OCI-M2 (cell line): Measurements from ENCODE around the gene OSBPL10.

Experiments
- DNase-seq: peaks from one replicate; lab custom pipeline; 2025; ENCODE audit not compliant: unreplicated experiment; lab: John Stamatoyannopoulos, UW

Gene OSBPL10

GRCh38 chr3:31635545-31635944, 345.5 kb downstream of the OSBPL10 start:
- DNase-seq = no peak

DNA sequence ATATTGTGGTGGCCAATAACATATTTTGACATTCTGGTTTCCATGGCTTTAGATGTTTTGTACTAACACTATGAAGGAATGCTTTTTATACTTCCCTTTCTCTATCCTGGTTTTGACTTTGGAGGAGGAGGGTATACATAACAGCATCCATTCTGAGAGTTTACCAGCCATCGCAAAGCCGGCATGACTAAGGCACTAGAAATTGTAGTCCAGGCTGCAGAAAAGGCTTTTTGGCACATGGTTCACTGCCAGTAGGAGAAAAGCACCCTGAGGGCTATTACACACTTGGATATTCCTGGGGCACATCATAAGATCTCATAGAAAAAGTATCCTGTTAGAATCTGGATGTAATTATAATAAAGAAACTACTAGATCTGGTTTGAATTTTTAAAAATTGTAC, 346.6 kb downstream of the OSBPL10 start:
- DNase-seq = no peak

DNA sequence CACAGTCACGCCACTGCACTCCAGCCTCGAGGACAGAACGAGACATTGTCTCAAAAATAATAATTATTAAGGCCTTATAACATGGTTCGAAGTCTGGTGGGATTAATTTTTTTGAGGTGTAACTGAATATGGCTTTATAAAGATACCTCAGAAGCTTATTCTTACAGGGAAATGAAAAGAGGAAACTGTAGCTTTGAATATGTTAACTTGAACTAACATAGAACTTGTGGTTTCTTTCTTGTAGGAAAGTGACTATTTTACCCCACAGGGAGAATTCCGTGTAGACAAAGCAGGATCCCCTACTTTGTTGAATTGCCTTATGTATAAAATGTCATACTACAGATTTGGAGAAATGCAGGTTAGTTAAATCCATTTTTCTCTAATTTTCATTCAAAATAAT, 352.0 kb downstream of the OSBPL10 start:
- DNase-seq = no peak

- DNase-seq = no peak
Observed at GRCh38 chr3:31625358-31625757, 355.7 kb downstream of the OSBPL10 start.

DNA sequence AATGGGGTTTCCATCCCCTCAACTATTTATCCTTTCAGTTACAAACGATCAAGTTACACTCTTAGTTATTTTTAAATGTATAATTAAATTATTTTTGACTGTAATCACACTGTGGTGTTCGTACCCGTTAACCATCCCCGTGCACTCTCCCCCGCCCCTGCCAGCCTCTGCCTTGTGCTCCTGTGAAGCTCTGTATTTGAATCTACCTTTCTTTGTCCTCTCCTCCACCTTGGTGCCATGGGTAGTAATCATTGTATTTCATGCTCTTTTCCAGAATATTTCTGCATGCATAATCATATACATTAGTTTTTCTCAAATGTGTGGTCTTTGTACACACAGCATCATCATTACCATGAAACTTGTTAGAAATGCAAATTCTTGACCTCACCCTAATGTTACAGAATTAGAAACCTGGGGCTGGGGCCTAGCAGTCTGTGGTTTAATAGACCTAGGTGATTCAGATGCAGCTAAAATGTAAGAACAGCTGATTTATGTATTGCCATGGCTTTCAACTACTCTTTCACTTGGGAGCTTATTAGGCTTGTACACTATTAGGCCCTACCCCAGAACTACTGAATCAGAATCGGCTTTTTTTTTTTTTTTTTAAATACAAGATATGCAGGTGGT, 356.9 kb downstream of the OSBPL10 start:
- no peak for DNase-seq

DNA sequence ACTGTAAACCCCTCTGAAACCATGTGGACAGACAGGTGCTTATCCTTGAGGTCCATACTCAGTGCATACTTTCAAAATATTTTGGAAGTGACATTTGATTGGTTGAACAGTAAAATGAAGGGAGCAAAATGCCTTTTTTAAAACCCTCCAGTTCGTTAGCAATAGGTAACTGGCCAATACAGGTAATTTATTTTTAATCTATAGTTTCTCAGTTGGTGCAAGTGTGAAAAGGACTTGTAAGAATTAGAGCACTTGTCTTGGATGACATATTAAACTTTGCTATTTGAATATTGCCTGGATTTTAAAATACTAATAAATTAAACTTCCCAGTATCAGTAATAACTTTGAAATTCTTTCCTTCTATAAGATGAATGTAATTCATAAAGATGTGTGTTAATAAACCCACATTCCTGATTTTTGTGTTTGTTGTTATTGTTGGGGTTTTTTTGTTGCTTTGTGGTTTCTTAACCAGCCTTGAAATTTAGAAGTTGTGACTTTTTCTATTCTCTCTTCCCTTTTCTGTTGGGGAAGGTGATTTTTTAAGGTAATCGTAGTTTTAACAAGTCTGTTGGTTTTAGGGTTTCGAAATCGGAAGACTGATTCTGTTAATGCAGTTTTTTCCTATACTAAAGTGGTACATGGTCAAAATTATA, 358.3 kb downstream of the OSBPL10 start:
- no peak for DNase-seq

DNA sequence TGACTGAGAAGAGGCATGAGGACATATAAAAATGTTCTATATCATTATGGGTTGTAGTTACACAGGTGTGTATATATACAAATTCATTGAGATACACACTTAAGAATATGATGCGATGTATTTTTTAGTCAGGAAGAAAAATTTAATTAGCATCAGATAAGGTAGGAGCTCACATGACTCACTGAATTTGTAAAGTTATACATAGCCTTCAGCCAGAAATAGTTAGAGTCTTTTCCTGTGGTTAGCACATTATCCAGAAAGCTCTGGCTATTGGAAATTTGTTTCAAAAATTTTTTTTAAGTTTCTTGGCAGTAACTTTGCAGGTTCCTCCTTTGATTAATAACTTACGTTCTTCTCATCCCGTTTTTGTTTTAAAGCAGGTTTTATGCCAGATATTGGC, 359.7 kb downstream of the OSBPL10 start:
- no peak for DNase-seq

DNA sequence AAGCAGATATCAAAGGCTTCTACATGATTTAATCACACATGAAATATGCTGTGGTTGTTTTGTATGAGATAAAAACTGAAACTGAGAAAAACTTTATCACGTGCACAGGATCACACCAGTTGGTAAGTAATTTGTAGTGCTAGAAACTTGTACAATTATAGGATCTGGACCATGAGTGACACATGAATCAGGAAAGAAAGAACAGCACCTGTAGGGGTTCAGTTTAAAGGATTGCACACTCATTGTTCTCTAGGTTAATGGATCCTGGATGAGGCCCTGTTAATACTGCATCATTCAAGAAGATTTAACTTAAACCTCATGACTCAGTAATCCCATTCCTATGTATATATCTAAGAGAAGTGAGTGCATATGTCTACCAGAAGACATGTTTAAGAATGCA, 360.4 kb downstream of the OSBPL10 start:
- no peak for DNase-seq

DNA sequence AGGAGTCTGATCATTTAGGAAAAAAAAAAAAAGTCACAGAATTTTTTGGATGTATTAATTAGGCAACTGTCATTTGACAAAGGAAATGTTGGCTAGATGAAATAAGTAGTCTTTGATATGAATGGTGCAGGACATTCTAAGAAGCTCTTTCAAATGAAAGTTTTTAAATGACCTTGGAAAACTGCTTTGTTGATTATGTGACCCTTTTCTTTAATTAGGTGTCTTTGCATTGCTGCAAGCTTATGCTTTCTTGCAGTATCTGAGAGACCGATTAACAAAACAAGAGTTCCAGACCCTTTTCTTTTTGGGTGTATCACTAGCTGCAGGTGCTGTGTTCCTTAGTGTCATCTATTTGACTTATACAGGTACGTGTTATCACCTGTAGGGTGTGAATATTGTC, 364.4 kb downstream of the OSBPL10 start:
- no peak for DNase-seq

DNA sequence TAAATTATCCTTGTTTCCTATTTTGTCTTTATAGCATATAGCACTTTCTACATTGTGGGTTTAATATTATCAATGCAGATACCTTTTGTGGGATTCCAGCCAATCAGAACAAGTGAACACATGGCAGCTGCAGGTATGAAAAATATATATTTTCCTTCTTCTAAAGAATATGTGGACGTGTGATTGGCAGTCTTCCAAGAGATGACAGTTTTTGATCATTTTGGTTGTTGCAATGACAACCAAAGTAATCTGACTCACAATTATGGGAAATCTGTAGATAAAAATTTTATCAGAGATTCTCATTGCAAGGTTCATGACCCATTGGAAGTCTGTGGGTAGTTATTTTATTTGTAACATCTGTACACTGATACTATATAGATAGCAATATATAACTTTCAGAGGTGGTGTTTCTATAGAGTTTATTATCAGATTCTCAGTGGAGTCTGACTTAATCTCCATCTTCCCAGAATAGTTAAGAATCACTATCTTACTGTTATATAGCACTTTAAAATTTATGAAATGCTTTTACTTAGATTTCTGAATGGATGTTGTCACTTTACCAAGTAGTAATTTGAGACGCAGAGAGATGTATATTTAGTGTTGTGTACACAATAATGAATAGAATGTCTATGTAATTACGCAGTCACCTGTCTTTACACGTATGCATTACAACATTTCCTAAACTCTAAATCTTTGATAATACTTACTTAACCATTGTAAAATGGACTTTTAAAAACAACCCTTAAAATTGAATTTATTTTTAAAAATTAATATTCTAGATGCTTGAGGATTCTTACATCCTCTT, 365.8 kb downstream of the OSBPL10 start:
- no peak for DNase-seq

DNA sequence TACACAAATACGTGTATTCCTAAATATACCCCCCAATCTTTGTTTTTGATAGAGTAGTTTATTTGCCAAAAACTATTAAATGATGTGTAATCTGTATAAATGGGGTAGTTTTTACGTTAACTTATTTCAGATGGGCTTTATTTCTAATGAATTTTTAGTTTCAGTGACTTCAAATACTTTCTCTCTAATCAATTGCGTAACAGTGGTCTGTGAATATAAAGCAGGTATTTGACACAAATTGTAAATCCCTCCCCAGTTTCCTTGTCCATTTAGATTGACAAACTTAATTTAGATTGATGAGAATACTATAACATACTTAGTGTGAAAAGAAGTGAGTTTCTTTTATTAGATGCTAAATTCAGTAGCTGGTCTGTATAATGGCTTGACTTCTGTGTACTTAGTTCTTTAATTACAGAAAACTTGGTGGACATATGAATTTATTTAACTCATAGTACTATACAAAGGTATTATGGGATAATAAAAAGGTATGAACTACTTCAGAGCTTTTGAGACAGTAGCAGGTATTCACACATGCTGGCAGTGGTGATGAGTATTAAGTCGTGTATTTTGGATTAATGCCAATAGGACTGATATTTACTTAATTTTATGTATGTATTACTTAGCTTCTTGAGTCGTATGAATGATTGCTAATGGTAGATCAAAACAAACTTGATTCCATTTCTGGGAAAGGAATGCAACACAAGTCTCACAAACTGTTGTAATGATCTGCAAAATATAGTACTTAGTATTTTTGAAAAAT, 366.7 kb downstream of the OSBPL10 start:
- DNase-seq = no peak

GRCh38 chr3:31613654-31614053, 367.4 kb downstream of the OSBPL10 start:
- DNase-seq = no peak

GRCh38 chr3:31613177-31613576, 367.9 kb downstream of the OSBPL10 start:
- no peak for DNase-seq
